ENCODE data around the gene TRNAU1AP.

The TRNAU1AP gene

DNA sequence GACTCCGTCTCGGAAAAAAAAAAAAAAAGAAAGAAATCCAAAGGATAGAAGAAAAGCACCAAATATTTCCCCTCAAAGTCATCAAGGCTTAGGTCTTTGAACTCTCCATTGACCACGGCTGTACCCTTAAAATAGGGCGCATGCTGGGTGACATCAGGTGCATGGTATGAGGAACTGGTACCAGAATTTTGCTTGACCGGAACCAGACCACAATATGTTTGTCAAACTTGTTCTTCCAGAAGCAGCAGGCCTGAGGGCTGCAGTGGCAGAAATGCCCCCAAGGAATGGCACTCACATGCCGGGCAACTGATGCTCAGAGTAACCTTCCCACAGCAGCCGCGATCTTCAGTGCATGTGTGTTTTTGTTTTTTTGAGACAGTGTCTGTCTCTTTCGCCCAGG, 26.0 kb upstream of the TRNAU1AP start:
- Histone ChIP-seq H3K27me3 (ENCODE audit: insufficient read depth, low read depth) (no peaks in the 10 kb centered on the region), H3K36me3 (ENCODE audit: insufficient read depth) (no peaks in the 10 kb centered on the region; the same call in 1 of the 2 replicates), H3K9ac (no peak overlapping the region), H3K4me2 (no peak overlapping the region), H4K20me1 (ENCODE audit: insufficient read depth) (no peaks in the 10 kb centered on the region), H3K4me3 (IDR thresholded peaks at IDR 0.05; ENCODE audit: insufficient read depth, low read depth, low read length) (no peak overlapping the region), H3K79me2 (ENCODE audit: insufficient read depth, low read depth) (peaks cover 67% of the 10 kb centered on the region), H3K27ac (no peak overlapping the region), H3K4me1 (ENCODE audit: low read depth, poor library complexity, severe bottlenecking) (no peaks in the 10 kb centered on the region), H2AFZ (ENCODE audit: low read depth) (no peak overlapping the region)
- TF ChIP-seq, protein P1, sequence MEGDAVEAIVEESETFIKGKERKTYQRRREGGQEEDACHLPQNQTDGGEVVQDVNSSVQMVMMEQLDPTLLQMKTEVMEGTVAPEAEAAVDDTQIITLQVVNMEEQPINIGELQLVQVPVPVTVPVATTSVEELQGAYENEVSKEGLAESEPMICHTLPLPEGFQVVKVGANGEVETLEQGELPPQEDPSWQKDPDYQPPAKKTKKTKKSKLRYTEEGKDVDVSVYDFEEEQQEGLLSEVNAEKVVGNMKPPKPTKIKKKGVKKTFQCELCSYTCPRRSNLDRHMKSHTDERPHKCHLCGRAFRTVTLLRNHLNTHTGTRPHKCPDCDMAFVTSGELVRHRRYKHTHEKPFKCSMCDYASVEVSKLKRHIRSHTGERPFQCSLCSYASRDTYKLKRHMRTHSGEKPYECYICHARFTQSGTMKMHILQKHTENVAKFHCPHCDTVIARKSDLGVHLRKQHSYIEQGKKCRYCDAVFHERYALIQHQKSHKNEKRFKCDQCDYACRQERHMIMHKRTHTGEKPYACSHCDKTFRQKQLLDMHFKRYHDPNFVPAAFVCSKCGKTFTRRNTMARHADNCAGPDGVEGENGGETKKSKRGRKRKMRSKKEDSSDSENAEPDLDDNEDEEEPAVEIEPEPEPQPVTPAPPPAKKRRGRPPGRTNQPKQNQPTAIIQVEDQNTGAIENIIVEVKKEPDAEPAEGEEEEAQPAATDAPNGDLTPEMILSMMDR (conservative IDR thresholded peaks at IDR 0.05; ENCODE audit: low read depth, low read length) = no peak

DNA sequence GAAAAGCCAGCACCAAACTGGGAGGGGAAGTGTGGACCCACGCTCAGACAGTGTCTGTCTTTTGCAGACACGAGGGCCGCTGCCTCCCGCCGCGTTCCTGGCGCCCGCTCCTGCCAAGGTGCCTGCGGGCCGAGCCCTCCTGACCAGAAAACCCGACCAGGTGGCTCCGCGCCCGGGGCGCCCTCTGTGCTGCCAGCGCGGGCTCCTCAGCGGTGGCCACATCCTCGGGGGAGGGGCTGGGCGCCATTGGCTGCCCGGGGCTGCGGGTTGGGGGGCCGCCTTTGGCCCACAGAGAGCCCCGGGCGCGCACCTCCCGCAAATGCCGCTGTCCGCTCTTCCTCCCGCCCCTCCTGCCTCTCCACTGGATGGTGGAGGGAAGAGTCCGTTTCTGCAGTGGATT, 22.4 kb upstream of the TRNAU1AP start:
- H3K4me1 ChIP-seq (ENCODE audit: low read depth, poor library complexity, severe bottlenecking) = no peaks in the 10 kb centered on the region
- no peak overlapping the region for H3K9ac ChIP-seq
- no peak overlapping the region for H3K4me3 ChIP-seq (IDR thresholded peaks at IDR 0.05; ENCODE audit: insufficient read depth, low read depth, low read length)
- no peak overlapping the region for H2AFZ ChIP-seq (ENCODE audit: low read depth)
- TF ChIP-seq, protein P1 (conservative IDR thresholded peaks at IDR 0.05; ENCODE audit: low read depth, low read length) = no peak
- H3K27me3 ChIP-seq (ENCODE audit: insufficient read depth, low read depth) = no peaks in the 10 kb centered on the region
- H3K4me2 ChIP-seq = no peak overlapping the region
- no peaks in the 10 kb centered on the region for H4K20me1 ChIP-seq (ENCODE audit: insufficient read depth)
- H3K36me3 ChIP-seq (ENCODE audit: insufficient read depth) = peaks cover 2% of the 10 kb centered on the region; the same call in 1 of the 2 replicates
- H3K27ac ChIP-seq = no peak overlapping the region
- H3K79me2 ChIP-seq (ENCODE audit: insufficient read depth, low read depth) = peaks cover 32% of the 10 kb centered on the region

DNA sequence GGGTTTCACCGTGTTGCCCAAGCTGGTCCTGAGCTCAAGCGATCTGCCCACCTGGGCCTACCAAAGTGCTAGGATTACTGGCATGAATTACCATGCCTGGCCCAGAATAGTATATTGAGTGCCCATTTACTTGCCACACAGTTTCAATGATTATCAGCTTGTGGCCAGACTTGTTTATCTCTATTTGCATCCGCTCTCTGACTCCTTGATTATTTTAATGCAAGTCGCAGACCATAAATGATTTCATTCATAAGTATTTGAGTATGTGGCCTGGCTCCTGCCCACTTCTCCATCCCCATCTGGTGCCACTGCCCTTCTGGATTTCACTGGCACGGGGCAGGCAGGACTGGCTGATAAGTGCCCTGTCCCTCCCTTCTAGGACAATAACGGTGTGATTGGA, 18.2 kb upstream of the TRNAU1AP start:
- H2AFZ ChIP-seq (ENCODE audit: low read depth) = no peak overlapping the region
- no peak overlapping the region for H3K27ac ChIP-seq
- H3K4me3 ChIP-seq (IDR thresholded peaks at IDR 0.05; ENCODE audit: insufficient read depth, low read depth, low read length) = no peak overlapping the region
- H3K36me3 ChIP-seq (ENCODE audit: insufficient read depth) = peaks cover 3% of the 10 kb centered on the region; the same call in 1 of the 2 replicates
- TF ChIP-seq, protein P1 (conservative IDR thresholded peaks at IDR 0.05; ENCODE audit: low read depth, low read length) = no peak
- no peak overlapping the region for H3K4me2 ChIP-seq
- no peaks in the 10 kb centered on the region for H3K79me2 ChIP-seq (ENCODE audit: insufficient read depth, low read depth)
- H3K4me1 ChIP-seq (ENCODE audit: low read depth, poor library complexity, severe bottlenecking) = no peaks in the 10 kb centered on the region
- no peak overlapping the region for H3K9ac ChIP-seq
- no peaks in the 10 kb centered on the region for H4K20me1 ChIP-seq (ENCODE audit: insufficient read depth)
- no peaks in the 10 kb centered on the region for H3K27me3 ChIP-seq (ENCODE audit: insufficient read depth, low read depth)

DNA sequence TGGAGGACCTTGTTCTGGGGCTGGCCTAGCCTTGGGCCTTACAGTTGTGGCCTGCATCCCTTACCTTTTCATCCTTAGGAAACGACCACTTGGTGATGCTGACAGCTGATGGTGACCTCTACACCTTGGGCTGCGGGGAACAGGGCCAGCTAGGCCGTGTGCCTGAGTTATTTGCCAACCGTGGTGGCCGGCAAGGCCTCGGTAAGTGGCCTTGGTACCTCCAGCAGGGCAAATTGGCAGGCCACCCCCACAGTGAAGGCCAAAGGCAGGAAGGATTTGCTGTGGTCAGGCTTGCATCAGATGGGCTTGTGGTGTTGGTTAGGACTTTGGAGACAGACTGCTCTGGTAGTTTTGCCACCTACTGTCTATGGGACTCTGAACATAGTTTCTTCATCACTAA, 17.7 kb upstream of the TRNAU1AP start:
- TF ChIP-seq, protein P1 (conservative IDR thresholded peaks at IDR 0.05; ENCODE audit: low read depth, low read length) = no peak
- Histone ChIP-seq H3K27me3 (ENCODE audit: insufficient read depth, low read depth) (no peaks in the 10 kb centered on the region), H2AFZ (ENCODE audit: low read depth) (no peak overlapping the region), H3K4me3 (IDR thresholded peaks at IDR 0.05; ENCODE audit: insufficient read depth, low read depth, low read length) (no peak overlapping the region), H4K20me1 (ENCODE audit: insufficient read depth) (no peaks in the 10 kb centered on the region), H3K4me2 (no peak overlapping the region), H3K9ac (no peak overlapping the region), H3K27ac (no peak overlapping the region), H3K36me3 (ENCODE audit: insufficient read depth) (peaks cover 3% of the 10 kb centered on the region; the same call in 1 of the 2 replicates), H3K4me1 (ENCODE audit: low read depth, poor library complexity, severe bottlenecking) (no peaks in the 10 kb centered on the region), H3K79me2 (ENCODE audit: insufficient read depth, low read depth) (no peaks in the 10 kb centered on the region)

Data from KMS-11 (cell line).